Testis (tissue), 3 donors: Measurements from ENCODE around the gene PXDN. TPM values are rescaled to one million over a fixed set of nuclear protein-coding genes. Genes with fewer than 3 reads are reported as not detected.

Source experiments
- DNase-seq: peaks from one replicate; pipeline ENCODE4 v3.0.0-alpha.2; 2019
- H3K27ac ChIP-seq, 2 donors: fragments of 200-600 bp; sonication (generic); one replicate each; pipeline ENCODE4 v1.5.1; 2019
- H3K27me3 ChIP-seq: fragments of 200-600 bp; sonication (generic); one replicate; pipeline ENCODE4 v1.5.1; 2019
- H3K36me3 ChIP-seq: fragments of 200-600 bp; sonication (generic); one replicate; pipeline ENCODE4 v1.5.1; 2017; ENCODE audit warnings: low read depth; ENCODE audit errors: missing control alignments
- H3K4me1 ChIP-seq: fragments of 200-600 bp; sonication (generic); one replicate; pipeline ENCODE4 v1.5.1; 2019
- H3K4me3 ChIP-seq, 2 donors: fragments of 200-600 bp; sonication (generic); one replicate each; pipeline ENCODE4 v1.5.1; 2017 to 2019
- H3K9me3 ChIP-seq: fragments of 200-600 bp; sonication (generic); one replicate; pipeline ENCODE4 v1.5.1; 2017
- POLR2A ChIP-seq: fragments of 450-650 bp; IDR thresholded peaks from one replicate; pipeline ENCODE4 v1.6.1; 2017; ENCODE audit warnings: antibody characterized with exemption, mild to moderate bottlenecking, moderate library complexity
- WGBS, 2 donors: methylation state at CpG; one replicate each; pipeline ENCODE4 v1.1.5; 2018; 5-methylcytosine and 5-hydroxymethylcytosine counted together
- intact Hi-C: fragments of 100-400 bp; cut with DNase I; formaldehyde crosslinking; loops from one replicate; pipeline ENCODE4 v1.15.1; 2023; ENCODE audit warnings: low total_unique reads
- polyA plus RNA-seq: library from polyadenylated mRNA; stranded (reverse); fragments of 350-450 nt; fragmentation: Illumina TruSeq; extraction: RNeasy Lipid Tissue Mini Kit (QIAGEN cat#74804); gene quantifications from one replicate; pipeline ENCODE4 v1.2.3, GENCODE V29; 2014; ENCODE audit warnings: low read depth, low replicate concordance; ENCODE audit not compliant: insufficient read depth
- total RNA-seq, 2 donors: library from RNA; depleted of rRNA; stranded (reverse); fragments of >200 nt; gene quantifications; one replicate each; pipeline ENCODE4 v1.2.3, GENCODE V29; 2016
- TF ChIP-seq, protein P1 (sequence below), 3 experiments: fragments of 450-650 bp in 2 of 3; fragments of 200-600 bp in 1 of 3; sonication (generic) in 1 of 3; IDR thresholded peaks; one replicate each; pipeline ENCODE4 v1.5.1; 2016 to 2019; ENCODE audit warnings: antibody characterized with exemption in 3 of 3, mild to moderate bottlenecking in 2 of 3, moderate library complexity in 1 of 3

Gene PXDN
- total and polyA plus RNA-seq, 3 donors from 2014 or later: 26.7 to 41.8 (median 33.8) TPM

DNA sequence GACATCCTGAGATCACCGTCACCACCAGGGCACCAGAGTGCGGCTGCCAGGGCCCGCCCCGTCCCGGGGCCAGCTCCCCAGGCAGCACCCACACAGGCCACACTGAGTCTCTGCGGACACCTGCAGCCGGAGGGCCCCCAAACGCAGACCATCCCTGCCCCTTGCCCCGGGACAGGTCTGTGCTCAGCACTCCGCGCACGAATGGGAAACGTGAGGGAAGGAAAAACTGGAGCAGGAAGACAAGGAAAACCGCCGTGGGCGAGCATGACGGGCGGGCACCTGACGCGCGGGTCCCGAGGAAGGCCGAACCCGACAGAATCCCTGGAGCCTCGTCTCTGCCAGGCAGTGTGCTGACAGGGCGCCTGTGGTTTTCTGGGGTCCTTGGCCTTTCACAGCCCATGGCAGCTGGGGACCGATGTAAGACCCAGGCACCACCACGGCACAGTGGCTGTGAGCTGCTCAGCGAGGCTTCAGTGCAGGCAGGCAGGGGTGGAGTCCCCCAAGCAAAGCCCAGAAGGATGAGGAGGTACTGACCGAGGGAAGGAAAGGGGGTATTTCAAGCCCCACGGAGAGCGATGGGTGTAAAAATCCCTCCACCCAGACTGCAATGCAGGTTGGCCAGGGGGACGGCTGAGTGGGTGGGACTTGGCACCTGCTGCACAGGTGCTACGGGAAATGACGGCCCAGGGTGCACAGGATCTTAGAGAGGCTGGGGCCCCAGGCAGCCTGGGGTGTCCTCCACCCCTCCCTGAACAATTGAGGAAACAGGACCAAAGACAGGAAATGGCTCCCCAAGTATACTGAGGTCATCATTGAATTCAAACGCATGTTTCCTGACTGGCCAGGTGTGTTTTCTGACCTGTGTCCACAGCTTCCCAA, 59.0 kb downstream of the PXDN start:
- H3K36me3 ChIP-seq: no peaks in the 10 kb centered on the region
- no peaks in the 10 kb centered on the region for H3K9me3 ChIP-seq
- DNase-seq: peak; percentile 10
- H3K4me3 ChIP-seq: no peak overlapping the region
- no peak overlapping the region for H3K27ac ChIP-seq
- H3K27me3 ChIP-seq: no peaks in the 10 kb centered on the region
- WGBS, 2 donors: 91 to 95% methylated on average over 29 to 36 of the region's 36 CpGs
- intact Hi-C loops: no loop called here
- H3K4me1 ChIP-seq: no peaks in the 10 kb centered on the region
- no peak for TF ChIP-seq POLR2A
- TF ChIP-seq, protein P1, sequence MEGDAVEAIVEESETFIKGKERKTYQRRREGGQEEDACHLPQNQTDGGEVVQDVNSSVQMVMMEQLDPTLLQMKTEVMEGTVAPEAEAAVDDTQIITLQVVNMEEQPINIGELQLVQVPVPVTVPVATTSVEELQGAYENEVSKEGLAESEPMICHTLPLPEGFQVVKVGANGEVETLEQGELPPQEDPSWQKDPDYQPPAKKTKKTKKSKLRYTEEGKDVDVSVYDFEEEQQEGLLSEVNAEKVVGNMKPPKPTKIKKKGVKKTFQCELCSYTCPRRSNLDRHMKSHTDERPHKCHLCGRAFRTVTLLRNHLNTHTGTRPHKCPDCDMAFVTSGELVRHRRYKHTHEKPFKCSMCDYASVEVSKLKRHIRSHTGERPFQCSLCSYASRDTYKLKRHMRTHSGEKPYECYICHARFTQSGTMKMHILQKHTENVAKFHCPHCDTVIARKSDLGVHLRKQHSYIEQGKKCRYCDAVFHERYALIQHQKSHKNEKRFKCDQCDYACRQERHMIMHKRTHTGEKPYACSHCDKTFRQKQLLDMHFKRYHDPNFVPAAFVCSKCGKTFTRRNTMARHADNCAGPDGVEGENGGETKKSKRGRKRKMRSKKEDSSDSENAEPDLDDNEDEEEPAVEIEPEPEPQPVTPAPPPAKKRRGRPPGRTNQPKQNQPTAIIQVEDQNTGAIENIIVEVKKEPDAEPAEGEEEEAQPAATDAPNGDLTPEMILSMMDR (IDR thresholded peaks at IDR 0.05): no peak

DNA sequence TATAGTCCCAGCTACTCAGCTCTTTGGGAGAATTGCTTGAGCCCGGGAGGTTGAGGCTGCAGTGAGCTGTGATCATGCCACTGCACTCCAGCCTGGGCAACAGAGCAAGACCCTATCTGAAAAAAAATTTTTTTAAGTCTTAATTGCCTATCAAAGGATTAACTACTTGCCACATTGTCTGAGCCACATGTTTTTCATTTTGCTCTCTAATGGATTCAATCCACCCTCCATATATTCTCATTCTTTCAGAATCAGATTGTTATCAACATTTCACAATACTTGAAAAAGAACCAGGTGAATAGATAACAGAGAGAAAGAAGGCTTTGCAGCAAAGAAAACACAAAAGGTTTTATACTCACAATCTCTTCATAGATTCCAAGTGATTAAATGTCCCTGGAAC, 61.0 kb downstream of the PXDN start:
- Histone ChIP-seq H3K36me3 (no peaks in the 10 kb centered on the region), H3K4me1 (no peaks in the 10 kb centered on the region), H3K9me3 (no peaks in the 10 kb centered on the region), H3K27ac (no peak overlapping the region), H3K4me3 (no peak overlapping the region), H3K27me3 (no peaks in the 10 kb centered on the region)
- DNase-seq: no peak
- TF ChIP-seq, protein P1 (IDR thresholded peaks at IDR 0.05): no peak
- TF ChIP-seq POLR2A: no peak
- 86 to 97% methylated on average over 1 of the region's 1 CpG for WGBS, 2 donors
- intact Hi-C loops: no loop called here

DNA sequence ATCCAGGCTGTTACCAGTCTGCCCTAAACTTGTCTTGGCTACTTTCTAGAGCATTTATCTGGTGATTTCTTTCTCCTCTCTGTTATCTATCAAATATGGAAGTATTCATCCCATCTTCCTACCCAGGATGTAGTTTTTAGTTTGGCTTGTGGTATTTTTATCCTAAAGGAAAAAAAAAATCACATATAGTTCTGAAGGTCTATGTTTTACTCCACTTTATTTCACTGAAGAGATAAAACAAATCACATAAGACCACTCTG, 62.2 kb downstream of the PXDN start:
- intact Hi-C loops: no loop called here
- Histone ChIP-seq H3K4me3 (no peak overlapping the region), H3K27me3 (no peaks in the 10 kb centered on the region), H3K4me1 (no peaks in the 10 kb centered on the region), H3K36me3 (no peaks in the 10 kb centered on the region), H3K9me3 (no peaks in the 10 kb centered on the region), H3K27ac (no peak overlapping the region)
- TF ChIP-seq, protein P1 (IDR thresholded peaks at IDR 0.05): no peak
- no peak for TF ChIP-seq POLR2A
- no peak for DNase-seq

GRCh38 chr2:1681323-1682180, 62.8 kb downstream of the PXDN start:
- H3K27me3 ChIP-seq: no peaks in the 10 kb centered on the region
- intact Hi-C loops: no loop called here
- no peak overlapping the region for H3K4me3 ChIP-seq
- no peaks in the 10 kb centered on the region for H3K9me3 ChIP-seq
- DNase-seq: peak; percentile 12
- no peaks in the 10 kb centered on the region for H3K4me1 ChIP-seq
- 85 to 89% methylated on average over 14 to 20 of the region's 20 CpGs for WGBS, 2 donors
- H3K27ac ChIP-seq: no peak overlapping the region
- no peak for TF ChIP-seq POLR2A
- no peaks in the 10 kb centered on the region for H3K36me3 ChIP-seq

- Histone ChIP-seq H3K4me1 (no peaks in the 10 kb centered on the region), H3K27me3 (no peaks in the 10 kb centered on the region), H3K27ac (no peak overlapping the region), H3K36me3 (no peaks in the 10 kb centered on the region), H3K4me3 (no peak overlapping the region), H3K9me3 (no peaks in the 10 kb centered on the region)
- no peak for TF ChIP-seq POLR2A
- TF ChIP-seq, protein P1 (IDR thresholded peaks at IDR 0.05): no peak
- intact Hi-C loops: no loop called here
- no peak for DNase-seq
- WGBS, 2 donors: 67 to 88% methylated on average over 3 of the region's 3 CpGs
Observed at GRCh38 chr2:1681017-1681318, 63.3 kb downstream of the PXDN start.
